Activated CD8-positive, alpha-beta memory T cell treated with anti-CD3 and anti-CD28 coated beads, Interleukin-2, amount 50 U/mL, for 24 hours (primary cell): Measurements from ENCODE around the gene ACOT4.
"Not testable (repeated sequence)": the region's sequence is repeated elsewhere in the genome, so short reads cannot be mapped to it uniquely, and the experiment has no call there.

Experiments used
- DNase-seq: peaks from one replicate; pipeline ENCODE4 v3.0.0-alpha.2; 2020; ENCODE audit errors: extremely low read depth

Gene ACOT4

DNA sequence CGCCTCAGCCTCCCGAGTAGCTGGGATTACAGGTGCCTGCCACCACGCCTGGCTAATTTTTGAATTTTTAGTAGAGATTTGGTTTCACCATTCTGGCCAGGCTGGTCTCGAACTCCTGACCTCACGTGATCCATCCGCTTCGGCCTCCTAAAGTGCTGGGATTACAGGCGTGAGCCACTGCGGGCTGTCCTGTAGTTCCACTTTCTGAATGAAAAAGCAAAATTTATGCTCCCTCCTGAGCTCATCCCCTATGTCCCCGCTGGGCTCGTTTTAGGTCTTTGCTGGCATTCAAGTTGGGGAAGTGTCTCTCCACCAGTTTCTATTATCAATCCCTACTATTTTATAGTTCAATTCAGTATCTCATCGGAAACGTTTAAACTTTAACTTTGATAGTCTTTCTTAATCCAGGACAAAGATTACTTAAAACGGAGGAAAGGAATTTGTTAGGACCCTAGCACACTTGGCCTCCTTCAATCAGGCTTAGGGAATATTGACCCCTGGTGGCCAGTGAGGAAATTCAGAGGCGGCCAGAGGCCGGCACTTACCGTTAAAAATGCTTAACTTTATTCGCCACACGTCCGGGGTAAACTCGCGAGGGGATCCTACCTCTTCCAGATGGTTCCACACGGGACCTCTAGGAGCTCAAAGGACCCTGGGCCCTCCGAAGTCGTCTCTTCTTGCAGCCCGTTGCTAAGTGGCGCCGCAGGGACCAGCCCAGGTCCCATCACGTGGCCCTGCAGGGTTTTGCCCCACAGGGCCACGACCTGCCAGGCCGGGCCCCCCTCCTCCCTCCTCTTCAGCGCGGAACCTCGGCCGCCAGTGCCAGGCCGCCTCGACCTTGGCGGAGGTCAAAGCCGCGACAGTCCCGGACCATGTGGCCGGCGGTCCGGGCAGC lies 41.7 kb downstream of the ACOT4 start:
- no peak for DNase-seq

DNA sequence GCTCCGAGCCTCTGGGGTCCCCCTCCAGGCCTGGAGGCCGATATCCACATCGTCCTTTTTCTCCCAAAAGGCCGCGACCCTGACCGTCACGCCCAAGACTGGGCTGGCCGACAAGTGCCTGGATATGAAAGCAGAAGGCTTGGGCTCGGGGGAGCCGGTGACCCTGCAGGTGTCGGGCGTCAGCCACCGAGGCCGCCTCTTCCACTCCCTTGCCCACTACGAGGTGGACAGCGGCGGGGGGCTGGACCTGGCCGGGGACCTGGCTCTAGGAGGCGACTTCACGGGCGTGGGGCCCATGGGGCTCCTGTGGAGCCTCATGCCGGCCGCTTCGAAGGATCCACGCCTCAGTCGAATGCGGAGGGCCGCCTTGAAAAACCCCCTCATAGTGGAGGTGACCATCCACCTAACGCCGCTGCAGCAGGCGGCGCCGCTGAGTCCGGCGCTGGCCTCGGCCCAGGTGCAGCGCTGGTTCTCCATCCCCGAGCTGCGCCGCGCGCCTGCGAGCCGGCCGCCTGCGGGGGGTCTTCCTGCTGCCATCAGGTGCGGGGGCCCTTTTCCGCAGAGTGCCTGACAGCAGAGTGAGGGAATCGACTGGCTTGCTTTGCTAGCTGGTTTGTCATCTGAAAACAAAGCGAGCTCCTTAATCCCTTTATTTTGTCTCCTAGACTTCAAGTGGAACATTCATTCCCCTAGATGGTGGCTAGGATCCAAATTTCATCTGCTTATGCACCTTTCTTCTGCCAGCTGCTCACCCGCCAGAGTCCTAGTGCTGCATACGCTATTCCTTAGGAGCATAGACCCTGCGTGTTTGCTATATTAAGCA lies 42.5 kb downstream of the ACOT4 start:
- DNase-seq, result no peak

- DNase-seq, result not testable (repeated sequence)
These were observed 44.7 kb downstream of the ACOT4 start for GRCh38 chr14:73636355-73636754.

DNA sequence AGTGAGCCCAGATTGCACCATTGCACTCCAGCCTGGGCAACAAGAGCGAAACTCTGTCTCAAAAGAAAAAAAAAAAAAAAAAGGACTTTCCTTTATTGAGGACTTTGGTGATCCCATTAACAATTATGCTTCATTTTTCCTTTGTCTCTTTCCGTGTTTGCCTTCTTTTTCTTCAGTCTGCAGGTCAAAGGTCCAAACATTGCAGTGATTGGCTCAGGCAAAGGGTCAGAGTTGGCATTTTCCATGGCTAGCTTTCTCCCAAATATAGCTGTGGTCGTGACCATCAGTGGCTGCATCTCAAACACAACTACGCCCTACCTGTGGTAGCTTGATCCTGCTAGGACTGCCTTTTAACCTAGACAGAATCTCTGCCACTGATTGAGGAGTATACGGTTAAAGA lies 46.2 kb downstream of the ACOT4 start:
- DNase-seq, result no peak

- DNase-seq, result no peak
These were observed 49.2 kb downstream of the ACOT4 start for GRCh38 chr14:73640796-73641365.

DNA sequence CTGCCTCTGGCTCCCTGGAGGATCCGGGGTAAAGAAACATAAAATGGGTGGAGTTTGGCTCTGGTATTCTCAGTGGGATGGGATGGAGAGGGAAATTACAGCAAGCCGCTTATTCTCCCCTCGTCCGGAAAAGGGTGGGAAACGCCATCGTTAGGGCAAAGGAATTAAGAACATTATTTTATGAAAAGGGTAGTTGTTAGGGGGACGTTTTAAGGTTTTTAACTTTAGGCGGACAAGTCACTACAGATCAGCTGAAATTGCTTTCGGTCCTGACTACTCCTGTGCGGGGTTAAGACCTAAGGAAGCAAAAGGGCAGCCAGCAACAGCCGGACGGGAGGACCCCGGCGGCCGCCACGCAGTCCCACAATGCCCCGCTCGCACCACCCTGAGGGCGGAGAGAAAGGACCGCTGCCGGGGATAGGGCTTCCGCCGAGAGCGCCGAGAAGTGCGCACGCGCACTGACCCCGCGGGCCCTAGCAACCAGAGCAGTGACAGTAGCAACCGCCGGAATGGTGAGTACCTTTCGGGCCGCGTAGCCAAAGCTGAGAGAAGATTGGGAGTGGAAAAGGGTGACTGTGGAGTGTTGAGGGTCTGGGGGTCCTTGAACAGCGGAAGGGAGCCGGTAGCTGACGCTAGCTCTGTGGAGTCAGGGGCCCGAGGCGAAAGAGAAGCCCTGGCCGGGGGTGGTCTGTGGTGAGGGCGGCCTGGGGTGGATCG lies 53.0 kb downstream of the ACOT4 start, which contains the start of gene DNAL1:
TSS of gene DNAL1 (plus strand) at position 456 of the 717 bp plus-strand sequence. CDS start at position 510, 54 bp downstream.
- peak; percentile 72 for DNase-seq

GRCh38 chr14:73645248-73645610 lies 53.6 kb downstream of the ACOT4 start:
- no peak for DNase-seq
